ENCODE data around the gene LIN54.

DNA sequence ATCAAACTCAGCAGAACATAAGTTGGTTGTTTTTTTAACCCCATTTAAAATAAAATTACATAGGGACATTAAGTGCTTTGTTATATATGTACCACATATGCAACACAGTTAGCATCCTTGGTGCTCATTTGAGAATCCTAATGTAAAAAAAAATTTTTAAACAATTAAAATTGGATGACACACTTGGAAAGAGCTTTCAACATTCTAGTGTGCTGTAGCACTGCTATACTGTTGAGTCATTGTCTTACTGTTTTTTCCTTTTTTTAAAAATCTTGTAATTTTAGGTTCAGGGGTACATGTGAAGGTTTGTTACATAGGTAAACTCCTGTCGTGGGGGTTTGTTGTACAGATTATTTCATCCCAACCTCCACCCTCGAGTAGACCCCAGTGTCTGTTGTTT is 97.3 kb downstream of the LIN54 start:
- TF ChIP-seq GLIS3 (CRISPR knock-in tag; IDR thresholded peaks at IDR 0.05) (no peak), ZFP30 (CRISPR knock-in tag; IDR thresholded peaks at IDR 0.05) (no peak), ISL1 (CRISPR knock-in tag; IDR thresholded peaks at IDR 0.05) (no peak), PPARA (CRISPR knock-in tag; IDR thresholded peaks at IDR 0.05; ENCODE audit: borderline replicate concordance) (no peak), SNAI2 (CRISPR knock-in tag; IDR thresholded peaks at IDR 0.05) (no peak), ESRRG (CRISPR knock-in tag; IDR thresholded peaks at IDR 0.05) (no peak)
- TF ChIP-seq, protein P1, sequence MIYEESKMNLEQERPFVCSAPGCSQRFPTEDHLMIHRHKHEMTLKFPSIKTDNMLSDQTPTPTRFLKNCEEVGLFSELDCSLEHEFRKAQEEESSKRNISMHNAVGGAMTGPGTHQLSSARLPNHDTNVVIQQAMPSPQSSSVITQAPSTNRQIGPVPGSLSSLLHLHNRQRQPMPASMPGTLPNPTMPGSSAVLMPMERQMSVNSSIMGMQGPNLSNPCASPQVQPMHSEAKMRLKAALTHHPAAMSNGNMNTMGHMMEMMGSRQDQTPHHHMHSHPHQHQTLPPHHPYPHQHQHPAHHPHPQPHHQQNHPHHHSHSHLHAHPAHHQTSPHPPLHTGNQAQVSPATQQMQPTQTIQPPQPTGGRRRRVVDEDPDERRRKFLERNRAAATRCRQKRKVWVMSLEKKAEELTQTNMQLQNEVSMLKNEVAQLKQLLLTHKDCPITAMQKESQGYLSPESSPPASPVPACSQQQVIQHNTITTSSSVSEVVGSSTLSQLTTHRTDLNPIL (CRISPR knock-in tag; IDR thresholded peaks at IDR 0.05; ENCODE audit: low read depth), result no peak

Measured in SK-N-SH treated with all-trans-retinoic acid at 6 μM for 48 hours (cell line).